CD8-positive, alpha-beta memory T cell (primary cell): Measurements from ENCODE around the gene AZIN2. TPM values are rescaled to one million over a fixed set of nuclear protein-coding genes. Genes with fewer than 3 reads are reported as not detected.
"Not testable (repeated sequence)": the region's sequence is repeated elsewhere in the genome, so short reads cannot be mapped to it uniquely, and the experiment has no call there.

Source experiments
- CTCF ChIA-PET: fragments of 350-600 bp; sonication (Branson Sonifier 250); formaldehyde crosslinking; loops from one replicate; lab custom pipeline; 2021; ENCODE audit warnings: antibody characterized with exemption; lab: Charles Lee
- POLR2A ChIA-PET: fragments of 350-600 bp; sonication (Branson Sonifier 250); formaldehyde crosslinking; loops from one replicate; lab custom pipeline; 2021; ENCODE audit warnings: antibody characterized with exemption; lab: Charles Lee
- DNase-seq, 5 donors: peaks; one replicate each; pipeline versions ENCODE4 v3.0.0 to v3.0.0-alpha.2; 2020 to 2022; ENCODE audit warnings: mixed read lengths in 1 of 5
- H3K27ac ChIP-seq: one replicate; pipeline ENCODE4 v1.7.0; 2013; ENCODE audit warnings: low read depth, mild to moderate bottlenecking, low read length, moderate library complexity
- H3K27me3 ChIP-seq: 2 replicates; pipeline ENCODE4 v1.7.0; 2013; ENCODE audit warnings: low read length, mild to moderate bottlenecking; ENCODE audit not compliant: insufficient read depth, poor library complexity, severe bottlenecking
- H3K36me3 ChIP-seq: 2 replicates; pipeline ENCODE4 v1.7.0; 2013; ENCODE audit warnings: mild to moderate bottlenecking, low read length, moderate library complexity; ENCODE audit not compliant: insufficient read depth
- H3K4me1 ChIP-seq: 2 replicates; pipeline ENCODE4 v1.7.0; 2013; ENCODE audit warnings: mild to moderate bottlenecking, low read length, moderate library complexity; ENCODE audit not compliant: insufficient read depth
- H3K4me3 ChIP-seq: 2 replicates; pipeline ENCODE4 v1.7.0; 2013; ENCODE audit warnings: mild to moderate bottlenecking, low read length
- H3K9me3 ChIP-seq: 2 replicates; pipeline ENCODE4 v1.7.0; 2013; ENCODE audit warnings: mild to moderate bottlenecking, low read length
- H3K27ac Mint-ChIP-seq, 8 donors: one replicate each; pipeline ENCODE4 v1.8.0; 2020 to 2021; ENCODE audit warnings: mixed read lengths in 8 of 8, mild to moderate bottlenecking in 6 of 8, inconsistent platforms in 3 of 8, moderate library complexity in 3 of 8
- H3K27me3 Mint-ChIP-seq, 2 donors: one replicate each; pipeline ENCODE4 v1.8.0; 2020 to 2021; ENCODE audit warnings: mixed read lengths in 2 of 2, mild to moderate bottlenecking in 1 of 2, moderate library complexity in 1 of 2
- H3K36me3 Mint-ChIP-seq, 3 donors: one replicate each; pipeline ENCODE4 v1.8.0; 2020 to 2021; ENCODE audit warnings: mixed read lengths in 3 of 3, inconsistent platforms in 1 of 3, mild to moderate bottlenecking in 1 of 3
- H3K4me1 Mint-ChIP-seq, 3 donors: one replicate each; pipeline ENCODE4 v1.8.0; 2020 to 2021; ENCODE audit warnings: mixed read lengths in 3 of 3, inconsistent platforms in 1 of 3, mild to moderate bottlenecking in 1 of 3
- H3K4me3 Mint-ChIP-seq, 7 donors: one replicate each; pipeline ENCODE4 v1.8.0; 2020 to 2021; ENCODE audit warnings: mixed read lengths in 7 of 7, mild to moderate bottlenecking in 6 of 7, moderate library complexity in 4 of 7, inconsistent platforms in 2 of 7
- H3K9me3 Mint-ChIP-seq, 5 donors: one replicate each; pipeline ENCODE4 v1.8.0; 2020 to 2022; ENCODE audit warnings: mixed read lengths in 5 of 5, mild to moderate bottlenecking in 3 of 5, moderate library complexity in 2 of 5, inconsistent platforms in 1 of 5
- polyA plus RNA-seq: library from polyadenylated mRNA; unstranded; fragments of 300-500 nt; fragmentation: Illumina TruSeq; gene quantifications from one replicate; pipeline ENCODE4 v1.2.3, GENCODE V29; 2021
- total RNA-seq, 2 experiments: library from RNA; stranded (reverse); gene quantifications; one replicate each; pipeline ENCODE4 v1.2.3, GENCODE V29; 2021

AZIN2 gene
- total and polyA plus RNA-seq, 3 experiments from 2014 or later: 2.1 to 4.9 (median 2.5) TPM

DNA sequence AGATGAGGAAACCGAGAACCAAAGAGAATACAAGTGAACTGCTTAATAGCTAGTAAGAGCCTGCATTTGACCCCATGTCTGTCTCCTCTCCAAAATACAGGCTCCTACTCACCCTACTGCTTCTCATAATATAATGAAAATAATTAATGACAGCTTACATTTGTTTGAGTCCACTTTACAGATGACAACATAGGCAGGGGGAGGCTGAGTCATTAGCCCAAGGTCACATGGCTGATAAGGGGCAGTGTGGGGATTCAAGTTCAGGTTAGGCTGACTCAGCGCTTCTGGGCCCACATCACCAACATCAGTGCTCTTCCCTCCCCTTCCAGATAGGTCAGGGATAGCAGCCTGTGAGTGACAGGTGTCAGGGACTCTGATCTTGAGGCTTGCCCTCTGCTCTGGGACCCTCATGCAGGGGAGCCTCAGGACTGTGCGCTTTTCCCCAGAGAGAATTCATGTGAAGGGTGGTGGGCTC is 16.2 kb downstream of the AZIN2 start:
- no peak for DNase-seq
- Histone ChIP-seq H3K27ac (no peak overlapping the region), H3K4me3 (no peak overlapping the region), H3K27me3 (no peaks in the 10 kb centered on the region), H3K9me3 (no peaks in the 10 kb centered on the region), H3K4me1 (peaks cover 48% of the 10 kb centered on the region), H3K36me3 (no peaks in the 10 kb centered on the region)
- Mint-ChIP-seq H3K4me3 (no peak overlapping the region), H3K27ac (peak overlapping the region in 3 of 8 donors; percentile 34 to 61 (median 54)), H3K9me3 (no peaks in the 10 kb centered on the region), H3K27me3 (no peaks in the 10 kb centered on the region), H3K4me1 (peaks cover 47 to 68% (median 65%) of the 10 kb centered on the region in 3 donors), H3K36me3 (no peaks in the 10 kb centered on the region)
- ChIA-PET CTCF (interaction anchor here (1.3 to 5.4 kb wide), 4 partner anchors 12 to 84 kb away, joined by 3 to 33 read pairs (median 13); partner anchors contain the start of genes AZIN2 and TRIM62), POLR2A (no interaction called here)

DNA sequence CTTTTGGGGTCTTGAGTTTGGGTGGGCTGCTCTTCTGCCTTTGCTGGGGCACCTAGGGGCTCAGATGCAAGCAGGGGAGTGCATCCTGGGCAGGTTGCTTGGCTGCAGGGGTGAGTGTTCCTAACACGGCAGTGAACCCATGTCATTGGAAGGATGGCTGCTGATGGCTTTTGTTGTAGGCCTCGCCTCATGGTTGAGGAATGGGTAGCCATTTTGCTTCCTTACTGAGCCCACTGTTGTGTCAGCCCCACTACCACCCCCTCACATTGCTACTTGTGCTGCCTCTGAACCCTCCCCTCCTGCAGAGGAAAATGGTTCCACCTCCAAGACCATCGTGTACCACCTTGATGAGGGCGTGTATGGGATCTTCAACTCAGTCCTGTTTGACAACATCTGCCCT is 16.8 kb downstream of the AZIN2 start:
- Histone ChIP-seq H3K9me3 (no peaks in the 10 kb centered on the region), H3K27me3 (no peaks in the 10 kb centered on the region), H3K4me1 (peaks cover 48% of the 10 kb centered on the region), H3K27ac (no peak overlapping the region), H3K36me3 (no peaks in the 10 kb centered on the region), H3K4me3 (peak overlapping the region; percentile 10)
- peak overlapping the region in 3 of 7 donors; percentile 6 to 73 (median 23) for H3K4me3 Mint-ChIP-seq
- H3K27me3 Mint-ChIP-seq: no peaks in the 10 kb centered on the region
- peaks cover 0 to 4% (median 3%) of the 10 kb centered on the region in 3 donors for H3K36me3 Mint-ChIP-seq
- peak overlapping the region; percentile 34 to 100 (median 94) for H3K27ac Mint-ChIP-seq
- DNase-seq: no peak
- POLR2A ChIA-PET: no interaction called here
- H3K4me1 Mint-ChIP-seq: peaks cover 52 to 74% (median 71%) of the 10 kb centered on the region in 3 donors
- no peaks in the 10 kb centered on the region for H3K9me3 Mint-ChIP-seq
- CTCF ChIA-PET: interaction anchor here (1.1 to 2.0 kb wide), 2 partner anchors 17 to 29 kb away, joined by 3 to 17 read pairs; partner anchors contain the start of gene AZIN2

DNA sequence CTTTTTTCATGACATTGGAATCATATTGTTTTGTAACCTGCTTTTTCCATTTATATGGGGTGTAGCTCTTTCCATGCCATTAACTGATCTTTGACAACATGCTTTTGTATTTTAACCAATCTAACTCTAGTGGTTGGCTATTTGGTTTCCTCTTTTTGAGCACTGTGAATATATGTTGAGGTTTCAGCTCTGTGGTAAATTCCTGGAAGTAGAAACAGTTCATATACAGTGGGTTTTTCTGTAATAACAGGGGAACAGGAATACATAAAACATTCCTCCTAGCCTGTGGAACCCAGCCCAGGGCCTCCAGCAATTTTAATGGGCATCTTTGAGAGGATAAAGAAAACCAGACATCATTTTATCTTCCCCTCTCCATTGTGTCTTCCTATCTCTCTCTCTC is 17.4 kb downstream of the AZIN2 start:
- peaks cover 48% of the 10 kb centered on the region for H3K4me1 ChIP-seq
- no peaks in the 10 kb centered on the region for H3K27me3 ChIP-seq
- H3K4me3 ChIP-seq: no peak overlapping the region
- no peak for DNase-seq
- no peaks in the 10 kb centered on the region for H3K36me3 ChIP-seq
- no peaks in the 10 kb centered on the region for H3K9me3 ChIP-seq
- H3K27ac Mint-ChIP-seq: peak overlapping the region; percentile 87 to 100 (median 97)
- no peaks in the 10 kb centered on the region for H3K9me3 Mint-ChIP-seq
- peaks cover 58 to 79% (median 77%) of the 10 kb centered on the region in 3 donors for H3K4me1 Mint-ChIP-seq
- peak overlapping the region in 6 of 7 donors; percentile 73 to 90 (median 78) for H3K4me3 Mint-ChIP-seq
- ChIA-PET CTCF (interaction anchor here (1.0 to 2.0 kb wide), 3 partner anchors 17 to 43 kb away, joined by 3 to 17 read pairs (median 3); partner anchors contain the start of gene AZIN2), POLR2A (interaction anchor here (0.7 kb wide), 1 partner anchor 39 kb away, joined by 3 read pairs; no protein-coding TSS in a partner anchor)
- H3K27me3 Mint-ChIP-seq: no peaks in the 10 kb centered on the region
- H3K27ac ChIP-seq: no peak overlapping the region
- H3K36me3 Mint-ChIP-seq: peaks cover 0 to 10% (median 5%) of the 10 kb centered on the region in 3 donors

DNA sequence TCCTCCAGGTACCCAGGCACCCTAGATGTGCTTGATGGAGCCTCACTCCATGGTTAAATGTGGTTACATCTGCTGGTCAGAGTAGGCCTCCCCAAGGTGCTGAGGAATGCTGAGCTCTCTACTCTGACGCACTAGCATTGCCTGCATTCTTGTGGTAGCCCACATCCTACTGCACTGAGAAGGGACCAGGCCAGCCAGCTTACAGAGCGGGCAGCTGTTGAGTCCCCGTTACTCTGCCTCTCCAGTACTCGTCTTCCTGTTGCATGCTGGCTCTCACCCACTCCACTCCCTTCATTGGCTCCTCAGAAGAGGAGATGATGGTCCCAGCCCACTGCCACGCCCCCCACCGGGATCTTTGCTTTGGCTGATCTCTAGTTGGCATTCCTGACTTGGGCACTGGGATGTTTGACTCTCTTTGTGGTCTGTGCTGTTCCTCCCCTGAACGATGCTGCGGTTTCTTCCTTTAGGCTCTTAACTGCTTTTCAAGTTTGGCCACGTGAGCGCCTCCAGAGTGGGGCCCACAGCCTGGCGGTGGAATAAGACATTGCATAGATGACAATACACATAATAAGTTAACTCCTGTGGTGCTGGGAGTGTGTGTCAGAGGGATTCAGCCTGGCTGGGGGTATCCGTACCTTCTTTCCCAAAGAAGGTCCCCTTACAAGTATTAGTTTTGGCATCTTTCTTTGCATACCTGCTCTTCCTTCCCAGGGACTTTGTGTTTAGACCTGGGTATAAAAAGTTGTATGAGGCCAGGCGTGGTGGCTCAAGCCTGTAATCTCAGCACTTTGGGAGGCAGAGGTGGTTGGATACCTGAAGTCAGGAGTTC is 18.6 kb downstream of the AZIN2 start:
- Histone ChIP-seq H3K27ac (peak overlapping the region; percentile 52), H3K4me3 (peak overlapping the region; percentile 47), H3K9me3 (no peaks in the 10 kb centered on the region), H3K27me3 (no peaks in the 10 kb centered on the region), H3K36me3 (no peaks in the 10 kb centered on the region), H3K4me1 (peaks cover 48% of the 10 kb centered on the region)
- Mint-ChIP-seq H3K27ac (peak overlapping the region; percentile 87 to 100 (median 97)), H3K27me3 (no peaks in the 10 kb centered on the region), H3K36me3 (peaks cover 0 to 12% (median 7%) of the 10 kb centered on the region in 3 donors), H3K4me3 (peak overlapping the region; percentile 40 to 90 (median 76)), H3K9me3 (no peaks in the 10 kb centered on the region), H3K4me1 (peaks cover 59 to 79% (median 78%) of the 10 kb centered on the region in 3 donors)
- DNase-seq: peak; percentile 50 to 85 (median 80)
- ChIA-PET POLR2A (interaction anchor here (0.7 to 1.1 kb wide), 4 partner anchors 12 to 159 kb away, joined by 3 to 14 read pairs (median 4); no protein-coding TSS in a partner anchor), CTCF (interaction anchor here (0.7 to 2.0 kb wide), 6 partner anchors 9 to 44 kb away, joined by 3 to 17 read pairs (median 4); no protein-coding TSS in a partner anchor)

DNA sequence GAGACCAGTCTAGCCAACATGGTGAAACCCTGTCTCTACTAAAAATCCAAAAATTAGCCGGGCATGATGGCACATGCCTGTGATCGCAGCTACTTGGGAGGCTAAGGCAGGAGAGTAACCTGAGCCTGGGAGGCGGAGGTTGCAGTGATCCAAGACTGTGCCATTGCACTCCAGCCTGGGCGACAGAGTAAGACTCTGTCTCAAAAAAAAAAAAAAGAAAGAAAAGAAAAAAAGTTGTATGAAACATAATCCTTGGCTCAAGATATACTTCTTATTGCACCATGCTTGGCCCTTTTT is 19.1 kb downstream of the AZIN2 start:
- H3K4me1 ChIP-seq: peaks cover 45% of the 10 kb centered on the region
- Mint-ChIP-seq H3K27ac (peak overlapping the region; percentile 87 to 100 (median 97)), H3K4me1 (peaks cover 57 to 76% (median 72%) of the 10 kb centered on the region in 3 donors)

DNA sequence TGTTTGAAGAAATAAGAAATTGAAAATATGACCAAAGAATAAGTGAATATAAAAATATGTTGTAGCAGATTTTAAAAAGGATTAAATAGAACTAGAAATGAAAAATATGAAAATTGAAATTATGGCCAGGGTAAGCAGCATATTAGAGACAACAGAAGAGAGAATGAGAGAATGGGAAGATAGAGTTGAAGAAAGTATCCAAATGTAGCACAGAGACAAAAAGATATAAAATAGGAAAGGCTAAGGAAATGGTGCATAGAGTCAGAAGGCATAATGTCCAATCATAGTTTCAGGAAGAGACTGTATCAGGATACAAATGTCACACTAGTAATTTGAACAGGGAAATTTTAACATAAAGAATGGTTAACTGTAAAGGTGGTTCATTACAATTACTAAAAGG is 29.5 kb downstream of the AZIN2 start:
- POLR2A ChIA-PET: no interaction called here

More for the DNA sequence above, 19.1 kb downstream of the AZIN2 start:
- CTCF ChIA-PET: interaction anchor here (1.0 to 1.2 kb wide), 2 partner anchors 24 to 27 kb away, joined by 4 to 6 read pairs; no protein-coding TSS in a partner anchor
- H3K36me3 ChIP-seq, H3K9me3 ChIP-seq, H3K27me3 ChIP-seq, H3K27ac ChIP-seq, H3K27me3 Mint-ChIP-seq, H3K9me3 Mint-ChIP-seq, DNase-seq, H3K4me3 ChIP-seq: not testable (repeated sequence)
- POLR2A ChIA-PET: interaction anchor here (0.6 to 0.7 kb wide), 2 partner anchors 159 to 255 kb away, joined by 3 to 5 read pairs; no protein-coding TSS in a partner anchor
- Mint-ChIP-seq H3K4me3 (peak overlapping the region in 6 of 7 donors; percentile 73 to 90 (median 78)), H3K36me3 (peaks cover 0 to 12% (median 7%) of the 10 kb centered on the region in 3 donors)

DNA sequence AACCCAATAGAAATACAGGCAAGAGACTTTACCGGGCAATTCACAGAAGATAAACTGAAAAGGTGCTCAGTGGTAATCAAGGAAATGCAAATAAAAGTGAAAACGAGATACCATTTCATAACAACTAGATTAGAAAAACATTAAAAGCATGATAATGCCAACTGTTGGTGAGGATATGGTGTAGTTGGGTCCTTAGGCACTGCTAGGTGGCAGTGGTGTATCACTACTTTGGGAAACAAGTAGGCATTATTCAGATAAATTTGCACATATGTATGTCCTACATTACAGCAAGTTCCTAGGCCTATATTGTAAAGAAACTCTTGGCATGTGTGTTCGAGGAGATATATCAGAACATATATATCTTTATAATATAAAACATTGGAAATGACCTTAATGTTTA is 31.0 kb downstream of the AZIN2 start:
- H3K36me3 Mint-ChIP-seq: peaks cover 4 to 11% (median 7%) of the 10 kb centered on the region in 3 donors
- Histone ChIP-seq H3K4me3 (no peak overlapping the region), H3K36me3 (no peaks in the 10 kb centered on the region), H3K27ac (no peak overlapping the region), H3K9me3 (no peaks in the 10 kb centered on the region), H3K4me1 (no peaks in the 10 kb centered on the region), H3K27me3 (no peaks in the 10 kb centered on the region)
- DNase-seq: no peak
- H3K4me3 Mint-ChIP-seq: no peak overlapping the region
- no peak overlapping the region for H3K27ac Mint-ChIP-seq
- H3K4me1 Mint-ChIP-seq: no peaks in the 10 kb centered on the region
- peaks cover 0 to 4% of the 10 kb centered on the region in 2 donors for H3K27me3 Mint-ChIP-seq
- H3K9me3 Mint-ChIP-seq: peaks cover 0 to 5% (median 3%) of the 10 kb centered on the region in 5 donors
- ChIA-PET POLR2A (no interaction called here), CTCF (interaction anchor here (1.1 kb wide), 1 partner anchor 17 kb away, joined by 4 read pairs; no protein-coding TSS in a partner anchor)

More for the DNA sequence above, 29.5 kb downstream of the AZIN2 start:
- H3K27ac ChIP-seq: no peak overlapping the region
- no peaks in the 10 kb centered on the region for H3K4me1 Mint-ChIP-seq
- no peaks in the 10 kb centered on the region for H3K4me1 ChIP-seq
- H3K27ac Mint-ChIP-seq: no peak overlapping the region
- H3K9me3 Mint-ChIP-seq: peaks cover 0 to 5% (median 3%) of the 10 kb centered on the region in 5 donors
- no peaks in the 10 kb centered on the region for H3K27me3 ChIP-seq
- no peaks in the 10 kb centered on the region for H3K36me3 ChIP-seq
- CTCF ChIA-PET: no interaction called here
- H3K4me3 Mint-ChIP-seq: no peak overlapping the region
- peaks cover 0 to 4% of the 10 kb centered on the region in 2 donors for H3K27me3 Mint-ChIP-seq
- H3K36me3 Mint-ChIP-seq: peaks cover 4 to 11% (median 10%) of the 10 kb centered on the region in 3 donors
- no peaks in the 10 kb centered on the region for H3K9me3 ChIP-seq
- no peak overlapping the region for H3K4me3 ChIP-seq
- DNase-seq: no peak
